RWPE2 (cell line): ENCODE data around the gene TMLHE.

Source experiments
- ATAC-seq: fragments of 200-7000 bp; cut with Tn5 transposase; 3 replicates; pipeline ENCODE4 v1.9.1; 2021; ENCODE audit warnings: low read depth
- DNase-seq: peaks from one replicate; pipeline ENCODE4 v3.0.0-alpha.2; 2020; ENCODE audit warnings: low spot score
- H3K27ac ChIP-seq: fragments of 450-650 bp; 2 replicates; pipeline ENCODE4 v1.5.1; 2017; ENCODE audit warnings: mild to moderate bottlenecking; ENCODE audit not compliant: poor library complexity, severe bottlenecking
- H3K27me3 ChIP-seq: fragments of 250-450 bp; sonication (Bioruptor Pico); 2 replicates; pipeline ENCODE4 v1.5.1; 2021; ENCODE audit warnings: mild to moderate bottlenecking, moderate library complexity; ENCODE audit not compliant: insufficient read depth, poor library complexity, severe bottlenecking
- H3K36me3 ChIP-seq: fragments of 250-450 bp; sonication (Bioruptor Pico); 2 replicates; pipeline ENCODE4 v1.5.1; 2020; ENCODE audit warnings: low read depth, mild to moderate bottlenecking, moderate library complexity
- H3K4me1 ChIP-seq: fragments of 250-450 bp; sonication (Bioruptor Pico); 2 replicates; pipeline ENCODE4 v1.5.1; 2021; ENCODE audit warnings: mild to moderate bottlenecking, moderate library complexity; ENCODE audit not compliant: insufficient read depth, poor library complexity, severe bottlenecking
- H3K4me3 ChIP-seq: fragments of 250-450 bp; sonication (Bioruptor Pico); 2 replicates; pipeline ENCODE4 v1.5.1; 2021; ENCODE audit warnings: mild to moderate bottlenecking, moderate library complexity; ENCODE audit not compliant: severe bottlenecking
- H3K9me3 ChIP-seq: fragments of 250-450 bp; sonication (Bioruptor Pico); 2 replicates; pipeline ENCODE4 v1.5.1; 2021; ENCODE audit warnings: mild to moderate bottlenecking, moderate library complexity; ENCODE audit not compliant: severe bottlenecking
- CTCF ChIP-seq: fragments of 450-650 bp; IDR thresholded peaks from one replicate; pipeline ENCODE4 v1.5.1; 2017; ENCODE audit warnings: mild to moderate bottlenecking, moderate library complexity; ENCODE audit not compliant: poor library complexity, severe bottlenecking

The TMLHE gene

GRCh38 chrX:155611302-155611701, 1.4 kb downstream of the TMLHE start:
- H3K9me3 ChIP-seq: no peaks in the 10 kb centered on the region
- no peaks in the 10 kb centered on the region for H3K27me3 ChIP-seq
- no peak overlapping the region for H3K27ac ChIP-seq
- H3K4me3 ChIP-seq: no peak overlapping the region
- no peak for TF ChIP-seq CTCF
- H3K4me1 ChIP-seq: no peaks in the 10 kb centered on the region
- ATAC-seq (no peak), DNase-seq (no peak)
- H3K36me3 ChIP-seq: no peaks in the 10 kb centered on the region

- no peak overlapping the region for H3K27ac ChIP-seq
- no peaks in the 10 kb centered on the region for H3K27me3 ChIP-seq
- no peak for ATAC-seq
- H3K36me3 ChIP-seq: no peaks in the 10 kb centered on the region
- TF ChIP-seq CTCF: no peak
- H3K4me1 ChIP-seq: no peaks in the 10 kb centered on the region
- H3K4me3 ChIP-seq: no peak overlapping the region
- H3K9me3 ChIP-seq: no peaks in the 10 kb centered on the region
- no peak for DNase-seq
These were observed 19.8 kb downstream of the TMLHE start for GRCh38 chrX:155592981-155593380.

- no peak for TF ChIP-seq CTCF
- Histone ChIP-seq H3K36me3 (no peaks in the 10 kb centered on the region), H3K4me3 (no peak overlapping the region), H3K27ac (no peak overlapping the region), H3K9me3 (no peaks in the 10 kb centered on the region), H3K4me1 (no peaks in the 10 kb centered on the region), H3K27me3 (no peaks in the 10 kb centered on the region)
- ATAC-seq (no peak), DNase-seq (no peak)
These were observed 20.4 kb downstream of the TMLHE start for GRCh38 chrX:155592331-155592730.

GRCh38 chrX:155577682-155578081, 35.1 kb downstream of the TMLHE start:
- H3K27ac ChIP-seq: no peak overlapping the region
- TF ChIP-seq CTCF: no peak
- H3K4me1 ChIP-seq: no peaks in the 10 kb centered on the region
- DNase-seq (no peak), ATAC-seq (no peak)
- no peaks in the 10 kb centered on the region for H3K9me3 ChIP-seq
- H3K4me3 ChIP-seq: no peak overlapping the region
- H3K36me3 ChIP-seq: no peaks in the 10 kb centered on the region
- no peaks in the 10 kb centered on the region for H3K27me3 ChIP-seq

GRCh38 chrX:155563099-155563498, 49.7 kb downstream of the TMLHE start:
- Histone ChIP-seq H3K4me1 (no peaks in the 10 kb centered on the region), H3K36me3 (no peaks in the 10 kb centered on the region), H3K4me3 (no peak overlapping the region), H3K27ac (no peak overlapping the region), H3K9me3 (no peaks in the 10 kb centered on the region), H3K27me3 (no peaks in the 10 kb centered on the region)
- ATAC-seq (no peak), DNase-seq (no peak)
- TF ChIP-seq CTCF: no peak
